Upper lobe of left lung (tissue), 6 donors: ENCODE measurements around the gene TBCK. TPM values are rescaled to one million over a fixed set of nuclear protein-coding genes. Genes with fewer than 3 reads are reported as not detected.

Experiments used
- ATAC-seq, 2 donors: fragments of 200-7000 bp; cut with Tn5 transposase; one replicate each; pipeline ENCODE4 v1.9.1; 2022; ENCODE audit warnings: mild to moderate bottlenecking in 2 of 2, moderate library complexity in 2 of 2; ENCODE audit not compliant: low FRiP score in 2 of 2
- DNase-seq, 2 donors: peaks; one replicate each; pipeline ENCODE4 v3.0.0-alpha.2; 2019 to 2020
- H3K27ac ChIP-seq, 4 donors: fragments of 200-600 bp; sonication (generic); one replicate each; pipeline ENCODE4 v1.5.1; 2016 to 2019
- H3K27me3 ChIP-seq, 4 donors: fragments of 200-600 bp; sonication (generic); one replicate each; pipeline ENCODE4 v1.5.1; 2017 to 2019
- H3K36me3 ChIP-seq, 4 donors: fragments of 200-600 bp; sonication (generic); one replicate each; pipeline ENCODE4 v1.5.1; 2016 to 2019
- H3K4me1 ChIP-seq, 4 donors: fragments of 200-600 bp; sonication (generic); one replicate each; pipeline ENCODE4 v1.5.1; 2018 to 2019
- H3K4me3 ChIP-seq, 4 donors: fragments of 200-600 bp; sonication (generic); one replicate each; pipeline ENCODE4 v1.5.1; 2017 to 2019; ENCODE audit warnings: mild to moderate bottlenecking in 2 of 4, moderate library complexity in 1 of 4
- H3K9me3 ChIP-seq, 4 donors: fragments of 200-600 bp; sonication (generic); one replicate each; pipeline ENCODE4 v1.5.1; 2018 to 2019
- EP300 ChIP-seq, 4 donors: sonication (generic); formaldehyde crosslinking; IDR thresholded peaks; one replicate each; pipeline ENCODE4 v1.5.1; 2017; ENCODE audit warnings: antibody characterized with exemption in 4 of 4, control low read depth in 2 of 4
- POLR2A ChIP-seq, 4 donors: fragments of 450-650 bp; IDR thresholded peaks; one replicate each; pipeline ENCODE4 v1.5.1; 2016 to 2017; ENCODE audit warnings: antibody characterized with exemption in 4 of 4, mild to moderate bottlenecking in 2 of 4
- POLR2AphosphoS5 ChIP-seq, 2 donors: sonication (generic); formaldehyde crosslinking; IDR thresholded peaks; one replicate each; pipeline ENCODE4 v1.5.1; 2017; ENCODE audit warnings: antibody characterized with exemption in 2 of 2
- WGBS, 2 donors: methylation state at CpG; one replicate each; pipeline ENCODE4 v1.1.5; 2017 to 2018; 5-methylcytosine and 5-hydroxymethylcytosine counted together
- total RNA-seq, 6 donors: library from RNA; depleted of rRNA in 4 of 6; stranded (reverse); fragments of >200 nt in 4 of 6; gene quantifications; one replicate each; pipeline versions ENCODE4 v1.1.0 to v1.2.1, GENCODE V29; 2016 to 2021
- TF ChIP-seq, protein P1 (sequence below), 6 experiments: fragments of 450-650 bp in 4 of 6; fragments of 200-600 bp in 2 of 6; sonication (generic) in 2 of 6; IDR thresholded peaks; one replicate each; pipeline ENCODE4 v1.5.1; 2016 to 2019; ENCODE audit warnings: antibody characterized with exemption in 6 of 6
- donor health status: DM: no; HTN: no; CAD: no; lungs with moderate emphysema.
- donor health status: DM: no; HTN: yes; CAD: no; lungs with severe emphysema.

The TBCK gene
- total RNA-seq, 6 donors from 2014 or later, result 24.8 to 54.5 (median 32.3) TPM

DNA sequence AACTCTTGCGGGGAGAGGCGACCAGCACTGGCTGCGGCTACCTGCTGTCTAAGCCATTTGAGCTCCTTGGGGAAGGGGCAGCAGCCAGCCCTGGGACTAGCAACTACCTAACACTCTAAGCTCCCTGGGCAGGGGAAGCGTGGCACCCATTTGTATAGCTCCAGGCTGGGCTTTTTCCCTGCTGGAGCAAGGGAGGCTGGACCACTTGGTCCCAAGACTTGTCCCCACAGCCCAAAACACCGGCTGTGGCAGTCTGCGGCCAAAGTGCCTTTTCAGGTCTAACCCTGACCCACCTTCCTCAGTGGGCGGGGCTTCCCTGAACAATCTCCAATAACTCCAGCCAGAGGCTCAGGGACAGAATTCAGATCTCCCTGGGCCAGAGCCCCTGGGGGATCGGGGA is 232.9 kb downstream of the TBCK start:
- H3K27me3 ChIP-seq, result no peaks in the 10 kb centered on the region
- H3K4me1 ChIP-seq, result no peaks in the 10 kb centered on the region
- no peak for ATAC-seq
- peaks cover 0 to 15% (median 1%) of the 10 kb centered on the region in 4 donors for H3K36me3 ChIP-seq
- no peak overlapping the region for H3K4me3 ChIP-seq
- H3K27ac ChIP-seq, result no peak overlapping the region
- no peak for DNase-seq
- peaks cover 0 to 20% (median 9%) of the 10 kb centered on the region in 4 donors for H3K9me3 ChIP-seq
- WGBS, 2 donors, result 83 to 94% methylated on average over 5 to 8 of the region's 8 CpGs
- TF ChIP-seq EP300 (IDR thresholded peaks at IDR 0.05) (no peak), POLR2A (IDR thresholded peaks at IDR 0.05) (no peak), POLR2AphosphoS5 (IDR thresholded peaks at IDR 0.05) (no peak)
- TF ChIP-seq, protein P1, sequence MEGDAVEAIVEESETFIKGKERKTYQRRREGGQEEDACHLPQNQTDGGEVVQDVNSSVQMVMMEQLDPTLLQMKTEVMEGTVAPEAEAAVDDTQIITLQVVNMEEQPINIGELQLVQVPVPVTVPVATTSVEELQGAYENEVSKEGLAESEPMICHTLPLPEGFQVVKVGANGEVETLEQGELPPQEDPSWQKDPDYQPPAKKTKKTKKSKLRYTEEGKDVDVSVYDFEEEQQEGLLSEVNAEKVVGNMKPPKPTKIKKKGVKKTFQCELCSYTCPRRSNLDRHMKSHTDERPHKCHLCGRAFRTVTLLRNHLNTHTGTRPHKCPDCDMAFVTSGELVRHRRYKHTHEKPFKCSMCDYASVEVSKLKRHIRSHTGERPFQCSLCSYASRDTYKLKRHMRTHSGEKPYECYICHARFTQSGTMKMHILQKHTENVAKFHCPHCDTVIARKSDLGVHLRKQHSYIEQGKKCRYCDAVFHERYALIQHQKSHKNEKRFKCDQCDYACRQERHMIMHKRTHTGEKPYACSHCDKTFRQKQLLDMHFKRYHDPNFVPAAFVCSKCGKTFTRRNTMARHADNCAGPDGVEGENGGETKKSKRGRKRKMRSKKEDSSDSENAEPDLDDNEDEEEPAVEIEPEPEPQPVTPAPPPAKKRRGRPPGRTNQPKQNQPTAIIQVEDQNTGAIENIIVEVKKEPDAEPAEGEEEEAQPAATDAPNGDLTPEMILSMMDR (IDR thresholded peaks at IDR 0.05), result no peak

DNA sequence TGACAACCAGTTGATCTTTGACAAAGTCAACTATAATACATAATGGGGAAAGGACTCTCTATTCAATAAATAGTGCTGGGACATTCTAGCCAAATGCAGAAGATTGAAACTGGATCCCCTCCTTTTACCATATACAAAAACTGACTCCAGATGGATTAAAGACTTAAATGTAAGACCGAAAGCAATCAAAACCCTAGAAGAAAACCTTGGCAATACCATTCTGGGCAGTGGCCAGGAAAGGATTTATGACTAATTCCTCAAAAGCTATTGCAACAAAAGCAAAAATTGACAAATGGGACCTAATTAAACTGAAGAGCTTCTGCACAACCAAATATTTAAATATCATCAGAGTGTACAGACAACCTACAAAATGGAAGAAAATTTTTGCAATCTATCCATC is 235.6 kb downstream of the TBCK start:
- Histone ChIP-seq H3K27ac (no peak overlapping the region), H3K4me1 (no peaks in the 10 kb centered on the region), H3K9me3 (peaks cover 0 to 23% (median 11%) of the 10 kb centered on the region in 4 donors), H3K27me3 (no peaks in the 10 kb centered on the region), H3K36me3 (peaks cover 0 to 11% (median 3%) of the 10 kb centered on the region in 4 donors), H3K4me3 (no peak overlapping the region)
- 95 to 100% methylated on average over 1 of the region's 1 CpG for WGBS, 2 donors
- ATAC-seq (no peak), DNase-seq (no peak)
- TF ChIP-seq POLR2A (IDR thresholded peaks at IDR 0.05), result no peak
- TF ChIP-seq, protein P1 (IDR thresholded peaks at IDR 0.05), result no peak
- no peak for TF ChIP-seq POLR2AphosphoS5 (IDR thresholded peaks at IDR 0.05)
- no peak for TF ChIP-seq EP300 (IDR thresholded peaks at IDR 0.05)

DNA sequence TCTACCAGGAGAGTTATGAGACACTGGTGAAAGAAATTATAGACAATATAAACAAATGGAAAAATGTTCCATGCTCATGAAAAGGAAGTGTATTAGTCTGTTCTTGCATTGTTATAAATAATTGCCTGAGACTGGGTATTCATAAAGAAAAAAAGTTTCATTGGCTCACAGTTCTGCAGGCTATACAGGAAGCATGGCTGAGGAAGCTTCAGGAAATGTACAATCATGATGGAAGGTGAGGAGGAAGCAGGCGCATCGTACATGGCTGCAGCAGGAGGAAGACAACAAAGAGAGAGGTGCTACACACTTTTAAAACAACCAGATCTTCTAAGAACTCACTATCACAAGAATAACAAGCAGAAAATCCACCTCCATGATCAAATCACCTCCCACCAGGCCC is 236.4 kb downstream of the TBCK start:
- Histone ChIP-seq H3K9me3 (peaks cover 0 to 23% (median 11%) of the 10 kb centered on the region in 4 donors), H3K4me3 (no peak overlapping the region), H3K4me1 (no peaks in the 10 kb centered on the region), H3K36me3 (peaks cover 0 to 11% (median 3%) of the 10 kb centered on the region in 4 donors), H3K27me3 (no peaks in the 10 kb centered on the region), H3K27ac (no peak overlapping the region)
- TF ChIP-seq POLR2AphosphoS5 (IDR thresholded peaks at IDR 0.05) (no peak), POLR2A (IDR thresholded peaks at IDR 0.05) (no peak), EP300 (IDR thresholded peaks at IDR 0.05) (no peak)
- TF ChIP-seq, protein P1 (IDR thresholded peaks at IDR 0.05), result no peak
- 48 to 69% methylated on average over 2 of the region's 2 CpGs for WGBS, 2 donors
- DNase-seq (no peak), ATAC-seq (no peak)

DNA sequence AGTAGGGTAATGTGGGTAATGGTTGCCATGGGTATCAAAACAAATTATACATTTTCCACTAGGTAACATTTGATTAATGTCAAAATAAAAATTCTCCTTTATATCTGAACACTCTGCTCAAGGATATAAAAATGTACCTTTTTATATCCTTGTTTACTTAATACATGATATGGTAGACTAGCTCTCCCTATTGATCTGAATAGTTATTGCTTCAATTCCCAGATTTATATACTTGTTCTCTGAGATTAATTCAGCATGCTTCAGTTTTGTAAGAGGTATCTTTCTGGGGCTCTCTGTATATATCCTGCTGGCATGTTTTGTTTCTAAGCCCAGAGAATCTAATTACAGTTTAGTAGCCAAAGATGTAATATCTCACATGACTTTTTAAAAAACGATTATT is 251.0 kb downstream of the TBCK start:
- Histone ChIP-seq H3K36me3 (no peaks in the 10 kb centered on the region), H3K9me3 (no peaks in the 10 kb centered on the region), H3K4me3 (no peak overlapping the region), H3K27ac (no peak overlapping the region), H3K27me3 (no peaks in the 10 kb centered on the region), H3K4me1 (no peaks in the 10 kb centered on the region)
- no peak for TF ChIP-seq POLR2A (IDR thresholded peaks at IDR 0.05)
- TF ChIP-seq POLR2AphosphoS5 (IDR thresholded peaks at IDR 0.05), result no peak
- TF ChIP-seq EP300 (IDR thresholded peaks at IDR 0.05), result no peak
- TF ChIP-seq, protein P1 (IDR thresholded peaks at IDR 0.05), result no peak
- no peak for ATAC-seq
- 81 to 93% methylated on average over 1 of the region's 1 CpG for WGBS, 2 donors
- no peak for DNase-seq

DNA sequence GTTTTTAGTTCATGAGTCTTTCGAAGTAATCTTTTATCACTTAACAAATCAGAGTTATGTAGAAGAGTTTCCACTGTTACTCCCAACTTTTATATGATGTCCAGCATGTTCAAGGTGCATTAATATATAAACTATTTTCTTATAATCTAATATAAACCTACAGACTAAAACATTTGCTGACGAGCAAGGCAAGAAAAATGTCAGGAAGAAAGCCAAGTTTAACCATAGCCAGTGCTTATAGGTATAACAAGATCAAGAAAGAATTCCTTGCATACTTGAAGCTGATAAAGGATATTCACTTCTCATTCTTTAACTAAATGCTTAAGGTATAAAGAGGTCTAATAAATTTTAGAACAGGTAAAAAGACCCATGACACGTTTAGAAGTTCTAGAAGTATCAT is 253.0 kb downstream of the TBCK start:
- 61 to 68% methylated on average over 3 of the region's 3 CpGs for whole genome bisulfite sequencing, 2 donors
- no peak for DNase-seq
- no peaks in the 10 kb centered on the region for H3K9me3 ChIP-seq
- H3K4me1 ChIP-seq, result no peaks in the 10 kb centered on the region
- no peak overlapping the region for H3K4me3 ChIP-seq
- no peak overlapping the region for H3K27ac ChIP-seq
- H3K27me3 ChIP-seq, result no peaks in the 10 kb centered on the region
- H3K36me3 ChIP-seq, result no peaks in the 10 kb centered on the region
- TF ChIP-seq POLR2A (IDR thresholded peaks at IDR 0.05) (no peak), EP300 (IDR thresholded peaks at IDR 0.05) (no peak), POLR2AphosphoS5 (IDR thresholded peaks at IDR 0.05) (no peak)
- TF ChIP-seq, protein P1 (IDR thresholded peaks at IDR 0.05), result no peak
- ATAC-seq, result no peak
